HCT116 (cell line): Measurements from ENCODE around the gene APBA3. TPM values are rescaled to one million over a fixed set of nuclear protein-coding genes. Genes with fewer than 3 reads are reported as not detected.

Experiments
- ATAC-seq: fragments of 200-7000 bp; cut with Tn5 transposase; 2 replicates; pipeline ENCODE4 v1.9.1; 2020; ENCODE audit warnings: mild to moderate bottlenecking, moderate library complexity
- BruUV-seq: library from RNA; stranded (reverse); fragments of 400-500 nt; replicated peaks from 2 replicates; lab custom pipeline; 2021; lab: Mats Ljungman, UMichigan
- CTCF ChIA-PET: fragments of 300-600 bp; sonication (Branson Sonifier 250); formaldehyde crosslinking; loops from one replicate; lab custom pipeline; 2021; ENCODE audit warnings: antibody characterized with exemption; lab: Charles Lee
- POLR2A ChIA-PET: fragments of 300-600, 350-600 bp; sonication (Branson Sonifier 250); formaldehyde crosslinking; loops from one replicate; lab custom pipeline; 2021; ENCODE audit warnings: antibody characterized with exemption; lab: Charles Lee
- RAD21 ChIA-PET, 2 experiments: fragments of 300-600 bp; sonication (Branson Sonifier 250); formaldehyde crosslinking; loops; one replicate each; lab custom pipeline; 2023; ENCODE audit warnings: low total read pairs in 2 of 2; ENCODE audit not compliant: uncharacterized antibody in 2 of 2, unreplicated experiment in 2 of 2, low non-redundant PET in 1 of 2; lab: Charles Lee
- DNase-seq: peaks from one replicate; pipeline ENCODE4 v3.0.0-alpha.2; 2010; ENCODE audit warnings: low read depth, low spot score
- H2AFZ ChIP-seq: fragments of 200-600 bp; shearing (Covaris generic), sonication (generic); 2 replicates; pipeline ENCODE4 v1.6.1; 2017; ENCODE audit warnings: low read depth, mixed run types, mixed read lengths, antibody characterized with exemption, low read length; ENCODE audit not compliant: poor library complexity, severe bottlenecking
- H3K27ac ChIP-seq: 2 replicates; pipeline ENCODE4 v1.5.1; 2012; ENCODE audit warnings: low read depth, low read length
- H3K27me3 ChIP-seq: fragments of 200-600 bp; sonication (generic); 2 replicates; pipeline ENCODE4 v1.6.1; 2016; ENCODE audit warnings: mixed run types, low read length, mixed read lengths; ENCODE audit not compliant: insufficient read depth
- H3K36me3 ChIP-seq, 2 experiments: fragments of 200-500 bp in 1 of 2; fragments of 200-600 bp in 1 of 2; sonication (Bioruptor generic) in 1 of 2; sonication (generic) in 1 of 2; 2 replicates each; pipeline versions ENCODE4 v1.5.1 to v1.6.1; 2014 to 2016; ENCODE audit warnings: low read length in 2 of 2, inconsistent platforms in 1 of 2, mixed read lengths in 1 of 2, mixed run types in 1 of 2; ENCODE audit not compliant: insufficient read depth in 2 of 2, control insufficient read depth in 1 of 2
- H3K4me1 ChIP-seq, 2 experiments: fragments of 200-600 bp in 1 of 2; sonication (generic) in 1 of 2; 2 replicates each; pipeline versions ENCODE4 v1.5.1 to v1.6.1; 2012 to 2017; ENCODE audit warnings: low read length in 2 of 2, inconsistent platforms in 1 of 2, mild to moderate bottlenecking in 1 of 2, mixed read lengths in 1 of 2, mixed run types in 1 of 2, moderate library complexity in 1 of 2; ENCODE audit not compliant: insufficient read depth in 2 of 2, control insufficient read depth in 1 of 2
- H3K4me2 ChIP-seq: fragments of 200-600 bp; sonication (generic); 2 replicates; pipeline ENCODE4 v1.6.1; 2017; ENCODE audit warnings: mixed run types, low read length, mixed read lengths
- H3K4me3 ChIP-seq, 2 experiments: fragments of 200-600 bp in 1 of 2; sonication (generic) in 1 of 2; replicated peaks in 1 of 2; 2 replicates each; pipeline ENCODE4 v1.5.1; 2011 to 2016; ENCODE audit warnings: low read length in 2 of 2, control low read depth in 1 of 2, low read depth in 1 of 2, mild to moderate bottlenecking in 1 of 2, mixed read lengths in 1 of 2, mixed run types in 1 of 2
- H3K79me2 ChIP-seq: fragments of 200-600 bp; sonication (generic); 2 replicates; pipeline ENCODE4 v1.6.1; 2017; ENCODE audit warnings: mild to moderate bottlenecking, mixed run types, low read length, moderate library complexity, mixed read lengths; ENCODE audit not compliant: insufficient read depth
- H3K9ac ChIP-seq: fragments of 200-600 bp; sonication (generic); 2 replicates; pipeline ENCODE4 v1.6.1; 2016; ENCODE audit warnings: low read length, mixed read lengths
- H3K9me2 ChIP-seq: fragments of 200-600 bp; sonication (generic), shearing (Covaris generic); 2 replicates; pipeline ENCODE4 v1.6.1; 2017; ENCODE audit warnings: mixed run types, mild to moderate bottlenecking, moderate library complexity; ENCODE audit not compliant: insufficient read depth
- H3K9me3 ChIP-seq, 2 experiments: fragments of 200-500 bp in 1 of 2; fragments of 200-600 bp in 1 of 2; sonication (Bioruptor generic) in 1 of 2; sonication (generic) in 1 of 2; 2 replicates each; pipeline ENCODE4 v1.6.1; 2014 to 2017; ENCODE audit warnings: low read length in 2 of 2, mixed read lengths in 2 of 2, inconsistent platforms in 1 of 2, low read depth in 1 of 2, mild to moderate bottlenecking in 1 of 2, mixed run types in 1 of 2, moderate library complexity in 1 of 2; ENCODE audit not compliant: control insufficient read depth in 1 of 2, insufficient read depth in 1 of 2
- H4K20me1 ChIP-seq: fragments of 200-600 bp; sonication (generic), shearing (Covaris generic); 2 replicates; pipeline ENCODE4 v1.6.1; 2017; ENCODE audit warnings: mixed run types, mild to moderate bottlenecking, moderate library complexity; ENCODE audit not compliant: insufficient read depth
- CBX3 ChIP-seq: IDR thresholded peaks from 2 replicates; pipeline ENCODE4 v1.6.1; 2012; ENCODE audit warnings: low read depth
- CEBPB ChIP-seq: IDR thresholded peaks from 2 replicates; pipeline ENCODE4 v1.6.1; 2012; ENCODE audit warnings: low read depth
- EGR1 ChIP-seq: IDR thresholded peaks from 2 replicates; pipeline ENCODE4 v1.6.1; 2012; ENCODE audit warnings: low read depth
- ELF1 ChIP-seq: IDR thresholded peaks from 2 replicates; pipeline ENCODE4 v1.6.1; 2012; ENCODE audit warnings: low read depth, borderline replicate concordance
- EZH2 ChIP-seq: fragments of 200-600 bp; sonication (generic); IDR thresholded peaks from 2 replicates; pipeline ENCODE4 v1.6.1; 2017; ENCODE audit warnings: antibody characterized with exemption, mixed run types
- EZH2phosphoT487 ChIP-seq: fragments of 200-600 bp; IDR thresholded peaks from 2 replicates; pipeline ENCODE4 v1.6.1; 2018; ENCODE audit warnings: antibody characterized with exemption, borderline replicate concordance
- FOSL1 ChIP-seq: IDR thresholded peaks from 2 replicates; pipeline ENCODE4 v1.6.1; 2012; ENCODE audit warnings: low read depth
- POLR2A ChIP-seq: IDR thresholded peaks from 2 replicates; pipeline ENCODE4 v1.7.0; 2011; ENCODE audit warnings: borderline replicate concordance; ENCODE audit not compliant: insufficient read depth, insufficient read length; ENCODE audit errors: extremely low read depth
- RAD21 ChIP-seq: IDR thresholded peaks from 2 replicates; pipeline ENCODE4 v1.6.1; 2012; ENCODE audit warnings: low read depth, mild to moderate bottlenecking
- SIN3A ChIP-seq: IDR thresholded peaks from 2 replicates; pipeline ENCODE4 v1.6.1; 2012; ENCODE audit warnings: low read depth
- SRF ChIP-seq: IDR thresholded peaks from 2 replicates; pipeline ENCODE4 v1.6.1; 2012; ENCODE audit warnings: low read depth
- TCF7L2 ChIP-seq: IDR thresholded peaks from 2 replicates; pipeline ENCODE4 v1.7.0; 2011; ENCODE audit warnings: borderline replicate concordance, inconsistent platforms; ENCODE audit not compliant: insufficient read depth, insufficient read length; ENCODE audit errors: extremely low read depth
- YY1 ChIP-seq: IDR thresholded peaks from 2 replicates; pipeline ENCODE4 v1.6.1; 2011; ENCODE audit warnings: low read length, low read depth, moderate library complexity, mild to moderate bottlenecking; ENCODE audit not compliant: insufficient replicate concordance; ENCODE audit errors: extremely low read depth
- ZNF274 ChIP-seq: fragments of 200-500 bp; sonication (Bioruptor generic); IDR thresholded peaks from 2 replicates; pipeline ENCODE4 v1.6.1; 2014; ENCODE audit warnings: mild to moderate bottlenecking, low read depth, low read length, inconsistent platforms
- intact Hi-C: fragments of 100-400 bp; cut with micrococcal nuclease; formaldehyde crosslinking; loops from 2 replicates; pipeline ENCODE4 v1.10.0; 2022
- total RNA-seq: library from RNA; stranded (reverse); gene quantifications from one replicate; pipeline ENCODE4 v1.2.1, GENCODE V29; 2021; ENCODE audit not compliant: unreplicated experiment
- TF ChIP-seq, protein P1 (sequence below): IDR thresholded peaks from 2 replicates; pipeline ENCODE4 v1.6.1; 2012; ENCODE audit warnings: low read depth
- TF ChIP-seq, protein P2 (sequence below): IDR thresholded peaks from 2 replicates; pipeline ENCODE4 v1.6.1; 2011; ENCODE audit warnings: mild to moderate bottlenecking, low read length, moderate library complexity; ENCODE audit not compliant: insufficient replicate concordance; ENCODE audit errors: extremely low read depth
- TF ChIP-seq, protein P3 (sequence below), 3 experiments: fragments of 200-600 bp in 1 of 3; sonication (generic) in 1 of 3; IDR thresholded peaks in 2 of 3; conservative IDR thresholded peaks in 1 of 3; 2 replicates each; pipeline ENCODE4 v1.5.1; 2012 to 2017; ENCODE audit warnings: low read depth in 2 of 3, low read length in 2 of 3, antibody characterized with exemption in 1 of 3, borderline replicate concordance in 1 of 3, control low read depth in 1 of 3, mild to moderate bottlenecking in 1 of 3, mixed read lengths in 1 of 3, mixed run types in 1 of 3, moderate library complexity in 1 of 3; ENCODE audit not compliant: insufficient read depth in 1 of 3

Gene APBA3
- total RNA-seq, 1 experiment from 2014 or later = 29.5 TPM

DNA sequence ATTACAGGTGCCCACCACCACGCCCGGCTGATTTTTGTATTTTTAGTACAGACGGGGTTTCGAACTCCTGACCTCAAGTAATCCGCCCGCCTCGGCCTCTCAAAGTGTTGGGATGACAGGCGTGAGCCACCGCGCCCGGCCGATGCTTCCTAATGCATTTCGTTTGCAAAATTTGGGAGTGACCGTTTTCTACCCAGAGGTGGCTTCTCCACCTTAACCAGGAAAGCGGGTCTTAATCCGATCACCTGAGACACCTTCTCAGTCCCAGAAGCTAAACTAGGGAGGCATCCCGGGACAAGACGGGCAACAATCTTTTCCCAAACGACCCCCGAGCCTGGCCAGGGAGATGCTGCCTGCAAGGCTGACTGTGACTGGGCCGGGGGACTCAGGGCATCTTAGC, 39.5 kb upstream of the APBA3 start (continued):
- TF ChIP-seq, protein P1, sequence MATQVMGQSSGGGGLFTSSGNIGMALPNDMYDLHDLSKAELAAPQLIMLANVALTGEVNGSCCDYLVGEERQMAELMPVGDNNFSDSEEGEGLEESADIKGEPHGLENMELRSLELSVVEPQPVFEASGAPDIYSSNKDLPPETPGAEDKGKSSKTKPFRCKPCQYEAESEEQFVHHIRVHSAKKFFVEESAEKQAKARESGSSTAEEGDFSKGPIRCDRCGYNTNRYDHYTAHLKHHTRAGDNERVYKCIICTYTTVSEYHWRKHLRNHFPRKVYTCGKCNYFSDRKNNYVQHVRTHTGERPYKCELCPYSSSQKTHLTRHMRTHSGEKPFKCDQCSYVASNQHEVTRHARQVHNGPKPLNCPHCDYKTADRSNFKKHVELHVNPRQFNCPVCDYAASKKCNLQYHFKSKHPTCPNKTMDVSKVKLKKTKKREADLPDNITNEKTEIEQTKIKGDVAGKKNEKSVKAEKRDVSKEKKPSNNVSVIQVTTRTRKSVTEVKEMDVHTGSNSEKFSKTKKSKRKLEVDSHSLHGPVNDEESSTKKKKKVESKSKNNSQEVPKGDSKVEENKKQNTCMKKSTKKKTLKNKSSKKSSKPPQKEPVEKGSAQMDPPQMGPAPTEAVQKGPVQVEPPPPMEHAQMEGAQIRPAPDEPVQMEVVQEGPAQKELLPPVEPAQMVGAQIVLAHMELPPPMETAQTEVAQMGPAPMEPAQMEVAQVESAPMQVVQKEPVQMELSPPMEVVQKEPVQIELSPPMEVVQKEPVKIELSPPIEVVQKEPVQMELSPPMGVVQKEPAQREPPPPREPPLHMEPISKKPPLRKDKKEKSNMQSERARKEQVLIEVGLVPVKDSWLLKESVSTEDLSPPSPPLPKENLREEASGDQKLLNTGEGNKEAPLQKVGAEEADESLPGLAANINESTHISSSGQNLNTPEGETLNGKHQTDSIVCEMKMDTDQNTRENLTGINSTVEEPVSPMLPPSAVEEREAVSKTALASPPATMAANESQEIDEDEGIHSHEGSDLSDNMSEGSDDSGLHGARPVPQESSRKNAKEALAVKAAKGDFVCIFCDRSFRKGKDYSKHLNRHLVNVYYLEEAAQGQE = no peak
- TF ChIP-seq CEBPB (no peak), SRF (no peak)

DNA sequence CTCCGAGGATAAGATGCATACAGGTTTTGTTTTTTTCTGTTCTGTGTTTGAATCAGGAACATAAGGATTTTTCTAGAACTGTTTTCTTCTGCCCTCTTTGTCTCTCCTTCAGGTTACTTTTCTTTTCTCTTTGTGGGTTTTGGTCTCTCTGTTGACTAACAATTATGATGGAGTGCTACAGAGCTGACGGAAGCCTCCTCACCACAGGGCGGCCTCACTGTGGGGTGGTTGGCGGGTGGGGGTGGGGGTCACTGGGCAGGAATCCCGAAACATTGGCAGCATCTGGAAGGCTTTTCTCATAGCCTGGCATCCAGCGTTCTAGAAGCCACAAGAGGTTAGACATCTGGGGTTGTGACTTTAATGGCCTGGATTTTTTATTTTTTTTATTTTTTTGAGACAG, 36.6 kb upstream of the APBA3 start:
- H3K4me1 ChIP-seq = no peaks in the 10 kb centered on the region
- intact Hi-C loops = no loop called here
- no peak for TF ChIP-seq ZNF274
- no peak for TF ChIP-seq POLR2A
- no peak for TF ChIP-seq YY1
- TF ChIP-seq, protein P2, sequence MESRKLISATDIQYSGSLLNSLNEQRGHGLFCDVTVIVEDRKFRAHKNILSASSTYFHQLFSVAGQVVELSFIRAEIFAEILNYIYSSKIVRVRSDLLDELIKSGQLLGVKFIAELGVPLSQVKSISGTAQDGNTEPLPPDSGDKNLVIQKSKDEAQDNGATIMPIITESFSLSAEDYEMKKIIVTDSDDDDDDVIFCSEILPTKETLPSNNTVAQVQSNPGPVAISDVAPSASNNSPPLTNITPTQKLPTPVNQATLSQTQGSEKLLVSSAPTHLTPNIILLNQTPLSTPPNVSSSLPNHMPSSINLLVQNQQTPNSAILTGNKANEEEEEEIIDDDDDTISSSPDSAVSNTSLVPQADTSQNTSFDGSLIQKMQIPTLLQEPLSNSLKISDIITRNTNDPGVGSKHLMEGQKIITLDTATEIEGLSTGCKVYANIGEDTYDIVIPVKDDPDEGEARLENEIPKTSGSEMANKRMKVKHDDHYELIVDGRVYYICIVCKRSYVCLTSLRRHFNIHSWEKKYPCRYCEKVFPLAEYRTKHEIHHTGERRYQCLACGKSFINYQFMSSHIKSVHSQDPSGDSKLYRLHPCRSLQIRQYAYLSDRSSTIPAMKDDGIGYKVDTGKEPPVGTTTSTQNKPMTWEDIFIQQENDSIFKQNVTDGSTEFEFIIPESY = no peak
- TF ChIP-seq FOSL1 = no peak
- TF ChIP-seq CEBPB = no peak
- TF ChIP-seq, protein P3, sequence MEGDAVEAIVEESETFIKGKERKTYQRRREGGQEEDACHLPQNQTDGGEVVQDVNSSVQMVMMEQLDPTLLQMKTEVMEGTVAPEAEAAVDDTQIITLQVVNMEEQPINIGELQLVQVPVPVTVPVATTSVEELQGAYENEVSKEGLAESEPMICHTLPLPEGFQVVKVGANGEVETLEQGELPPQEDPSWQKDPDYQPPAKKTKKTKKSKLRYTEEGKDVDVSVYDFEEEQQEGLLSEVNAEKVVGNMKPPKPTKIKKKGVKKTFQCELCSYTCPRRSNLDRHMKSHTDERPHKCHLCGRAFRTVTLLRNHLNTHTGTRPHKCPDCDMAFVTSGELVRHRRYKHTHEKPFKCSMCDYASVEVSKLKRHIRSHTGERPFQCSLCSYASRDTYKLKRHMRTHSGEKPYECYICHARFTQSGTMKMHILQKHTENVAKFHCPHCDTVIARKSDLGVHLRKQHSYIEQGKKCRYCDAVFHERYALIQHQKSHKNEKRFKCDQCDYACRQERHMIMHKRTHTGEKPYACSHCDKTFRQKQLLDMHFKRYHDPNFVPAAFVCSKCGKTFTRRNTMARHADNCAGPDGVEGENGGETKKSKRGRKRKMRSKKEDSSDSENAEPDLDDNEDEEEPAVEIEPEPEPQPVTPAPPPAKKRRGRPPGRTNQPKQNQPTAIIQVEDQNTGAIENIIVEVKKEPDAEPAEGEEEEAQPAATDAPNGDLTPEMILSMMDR (IDR thresholded peaks at IDR 0.05 in 2 of 3, conservative IDR thresholded peaks at IDR 0.05 in 1 of 3; ENCODE audit: borderline replicate concordance in 1 of 3, insufficient read depth in 1 of 3, low read depth in 2 of 3, low read length in 2 of 3) = no peak
- TF ChIP-seq EZH2phosphoT487 = no peak
- TF ChIP-seq ELF1 = no peak
- TF ChIP-seq SRF = no peak
- no peak for TF ChIP-seq RAD21
- TF ChIP-seq TCF7L2 = no peak
- no peak for TF ChIP-seq EZH2
- no peak for TF ChIP-seq EGR1
- TF ChIP-seq CBX3 = no peak
- no peak for TF ChIP-seq SIN3A
- H4K20me1 ChIP-seq = no peaks in the 10 kb centered on the region
- H3K9me3 ChIP-seq = 0 out of 4 replicates have a peak, but pooled peaks cover 0 to 2% of the 10 kb centered on the region in 2 experiments
- CTCF ChIA-PET = no interaction called here
- no peaks in the 10 kb centered on the region for H3K36me3 ChIP-seq
- RAD21 ChIA-PET = no interaction called here
- no peak overlapping the region for H2AFZ ChIP-seq
- no peaks in the 10 kb centered on the region for H3K27me3 ChIP-seq
- no TSS peak for BruUV-seq
- no peak overlapping the region for H3K9ac ChIP-seq
- H3K9me2 ChIP-seq = no peaks in the 10 kb centered on the region
- no peaks in the 10 kb centered on the region for H3K79me2 ChIP-seq
- no peak overlapping the region for H3K4me2 ChIP-seq
- ATAC-seq (no peak), DNase-seq (no peak)
- H3K27ac ChIP-seq = no peak overlapping the region
- H3K4me3 ChIP-seq = no peak overlapping the region
- POLR2A ChIA-PET = no interaction called here
